ENCODE measurements around the gene TOR4A. TPM values are rescaled to one million over a fixed set of nuclear protein-coding genes. Genes with fewer than 3 reads are reported as not detected.

TOR4A gene
- polyA plus RNA-seq, 1 donor = 18.4 TPM

- Histone ChIP-seq H3K4me3 (ENCODE audit: low read length) (no peak overlapping the region), H3K4me1 (ENCODE audit: control insufficient read depth, insufficient read depth, low read length) (peaks cover 28% of the 10 kb centered on the region), H3K36me3 (ENCODE audit: control insufficient read depth, insufficient read depth, low read length) (peaks cover 24% of the 10 kb centered on the region), H3K27ac (ENCODE audit: low read length) (no peak overlapping the region), H3K27me3 (ENCODE audit: control insufficient read depth, insufficient read depth, low read length) (no peaks in the 10 kb centered on the region), H3K9me3 (ENCODE audit: control insufficient read depth, low read depth, low read length) (no peaks in the 10 kb centered on the region)
- no peak for DNase-seq
- WGBS (ENCODE audit: insufficient coverage, low lambda C conversion rate) = no CpG with 5 or more reads among the region's 36 CpGs
Measured at GRCh38 chr9:137244486-137245449, 32.8 kb upstream of the TOR4A start.

- no CpG with 5 or more reads among the region's 25 CpGs for WGBS (ENCODE audit: insufficient coverage, low lambda C conversion rate)
- Histone ChIP-seq H3K9me3 (ENCODE audit: control insufficient read depth, low read depth, low read length) (no peaks in the 10 kb centered on the region), H3K4me3 (ENCODE audit: low read length) (no peak overlapping the region), H3K27me3 (ENCODE audit: control insufficient read depth, insufficient read depth, low read length) (no peaks in the 10 kb centered on the region), H3K36me3 (ENCODE audit: control insufficient read depth, insufficient read depth, low read length) (peaks cover 24% of the 10 kb centered on the region), H3K4me1 (ENCODE audit: control insufficient read depth, insufficient read depth, low read length) (peaks cover 27% of the 10 kb centered on the region), H3K27ac (ENCODE audit: low read length) (no peak overlapping the region)
- DNase-seq = no peak
Measured at GRCh38 chr9:137245450-137246421, 31.8 kb upstream of the TOR4A start.

- Histone ChIP-seq H3K36me3 (ENCODE audit: control insufficient read depth, insufficient read depth, low read length) (peaks cover 18% of the 10 kb centered on the region), H3K27me3 (ENCODE audit: control insufficient read depth, insufficient read depth, low read length) (no peaks in the 10 kb centered on the region), H3K9me3 (ENCODE audit: control insufficient read depth, low read depth, low read length) (no peaks in the 10 kb centered on the region), H3K27ac (ENCODE audit: low read length) (no peak overlapping the region), H3K4me3 (ENCODE audit: low read length) (no peak overlapping the region), H3K4me1 (ENCODE audit: control insufficient read depth, insufficient read depth, low read length) (peaks cover 32% of the 10 kb centered on the region)
- no peak for DNase-seq
- 100% methylated on average over 1 of the region's 20 CpGs for WGBS (ENCODE audit: insufficient coverage, low lambda C conversion rate)
Measured at GRCh38 chr9:137247135-137247915, 30.2 kb upstream of the TOR4A start.

GRCh38 chr9:137247916-137248175, 29.7 kb upstream of the TOR4A start:
- H3K27ac ChIP-seq (ENCODE audit: low read length) = no peak overlapping the region
- no CpG with 5 or more reads among the region's 6 CpGs for whole genome bisulfite sequencing (ENCODE audit: insufficient coverage, low lambda C conversion rate)
- no peak for DNase-seq
- H3K27me3 ChIP-seq (ENCODE audit: control insufficient read depth, insufficient read depth, low read length) = no peaks in the 10 kb centered on the region
- peaks cover 13% of the 10 kb centered on the region for H3K36me3 ChIP-seq (ENCODE audit: control insufficient read depth, insufficient read depth, low read length)
- no peak overlapping the region for H3K4me3 ChIP-seq (ENCODE audit: low read length)
- H3K4me1 ChIP-seq (ENCODE audit: control insufficient read depth, insufficient read depth, low read length) = peaks cover 33% of the 10 kb centered on the region
- no peaks in the 10 kb centered on the region for H3K9me3 ChIP-seq (ENCODE audit: control insufficient read depth, low read depth, low read length)

- no peak overlapping the region for H3K4me3 ChIP-seq (ENCODE audit: low read length)
- peaks cover 25% of the 10 kb centered on the region for H3K4me1 ChIP-seq (ENCODE audit: control insufficient read depth, insufficient read depth, low read length)
- no peaks in the 10 kb centered on the region for H3K9me3 ChIP-seq (ENCODE audit: control insufficient read depth, low read depth, low read length)
- DNase-seq = no peak
- no peaks in the 10 kb centered on the region for H3K27me3 ChIP-seq (ENCODE audit: control insufficient read depth, insufficient read depth, low read length)
- no CpG with 5 or more reads among the region's 18 CpGs for WGBS (ENCODE audit: insufficient coverage, low lambda C conversion rate)
- H3K27ac ChIP-seq (ENCODE audit: low read length) = no peak overlapping the region
- H3K36me3 ChIP-seq (ENCODE audit: control insufficient read depth, insufficient read depth, low read length) = no peaks in the 10 kb centered on the region
Measured at GRCh38 chr9:137250329-137251193, 27.0 kb upstream of the TOR4A start.

GRCh38 chr9:137251194-137251461, 26.4 kb upstream of the TOR4A start, which contains the start of gene STPG3:
Gene STPG3, plus strand, starts transcription at chr9:137251286. Its CDS starts 1 bp downstream, at chr9:137251287.
- H3K4me1 ChIP-seq (ENCODE audit: control insufficient read depth, insufficient read depth, low read length) = peaks cover 27% of the 10 kb centered on the region
- no peaks in the 10 kb centered on the region for H3K27me3 ChIP-seq (ENCODE audit: control insufficient read depth, insufficient read depth, low read length)
- no peak within 1 kb of the TSS for H3K4me3 ChIP-seq (ENCODE audit: low read length)
- no peak for DNase-seq
- no CpG with 5 or more reads among the region's 4 CpGs for WGBS (ENCODE audit: insufficient coverage, low lambda C conversion rate)
- no peak within 1 kb of the TSS for H3K27ac ChIP-seq (ENCODE audit: low read length)
- no peaks in the 10 kb centered on the region for H3K36me3 ChIP-seq (ENCODE audit: control insufficient read depth, insufficient read depth, low read length)
- H3K9me3 ChIP-seq (ENCODE audit: control insufficient read depth, low read depth, low read length) = no peaks in the 10 kb centered on the region

GRCh38 chr9:137251490-137252268, 25.8 kb upstream of the TOR4A start:
- no peak overlapping the region for H3K27ac ChIP-seq (ENCODE audit: low read length)
- DNase-seq = no peak
- peaks cover 3% of the 10 kb centered on the region for H3K36me3 ChIP-seq (ENCODE audit: control insufficient read depth, insufficient read depth, low read length)
- H3K9me3 ChIP-seq (ENCODE audit: control insufficient read depth, low read depth, low read length) = no peaks in the 10 kb centered on the region
- no peaks in the 10 kb centered on the region for H3K27me3 ChIP-seq (ENCODE audit: control insufficient read depth, insufficient read depth, low read length)
- WGBS (ENCODE audit: insufficient coverage, low lambda C conversion rate) = no CpG with 5 or more reads among the region's 22 CpGs
- H3K4me3 ChIP-seq (ENCODE audit: low read length) = no peak overlapping the region
- peaks cover 32% of the 10 kb centered on the region for H3K4me1 ChIP-seq (ENCODE audit: control insufficient read depth, insufficient read depth, low read length)

GRCh38 chr9:137252555-137253506, 24.7 kb upstream of the TOR4A start:
- Histone ChIP-seq H3K27me3 (ENCODE audit: control insufficient read depth, insufficient read depth, low read length) (no peaks in the 10 kb centered on the region), H3K9me3 (ENCODE audit: control insufficient read depth, low read depth, low read length) (no peaks in the 10 kb centered on the region), H3K4me1 (ENCODE audit: control insufficient read depth, insufficient read depth, low read length) (peaks cover 35% of the 10 kb centered on the region), H3K36me3 (ENCODE audit: control insufficient read depth, insufficient read depth, low read length) (peaks cover 9% of the 10 kb centered on the region), H3K27ac (ENCODE audit: low read length) (no peak overlapping the region), H3K4me3 (ENCODE audit: low read length) (peak overlapping the region; percentile 9)
- WGBS (ENCODE audit: insufficient coverage, low lambda C conversion rate) = no CpG with 5 or more reads among the region's 35 CpGs
- DNase-seq = peak; percentile 67 to 79
